ENCODE data around the gene LYRM9.
"Not testable (repeated sequence)": the region's sequence is repeated elsewhere in the genome, so short reads cannot be mapped to it uniquely, and the experiment has no call there.

The LYRM9 gene

GRCh38 chr17:27905447-27906225, 12.5 kb upstream of the LYRM9 start:
- peak; percentile 85 for DNase-seq

- peak; percentile 73 for DNase-seq
Measured at GRCh38 chr17:27904534-27905446, 11.6 kb upstream of the LYRM9 start.

DNA sequence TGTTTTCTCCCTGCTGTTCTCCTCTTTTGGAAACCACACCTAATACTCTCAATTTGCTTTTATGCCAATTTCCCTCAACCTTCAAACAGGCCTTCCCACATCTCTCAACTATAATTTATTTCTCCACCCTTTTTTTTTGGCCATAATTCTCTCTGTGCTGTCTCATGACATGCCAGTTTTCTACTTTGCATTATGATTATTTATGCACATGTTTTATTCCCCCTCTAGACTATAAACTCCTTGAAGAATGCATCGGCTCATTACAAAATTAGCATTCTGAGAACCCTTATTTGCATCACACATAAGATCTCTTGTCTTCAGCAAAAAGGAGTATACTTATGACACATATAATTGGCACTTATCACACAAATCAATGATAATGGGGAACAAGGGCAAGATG, 10.9 kb upstream of the LYRM9 start:
- no peak for DNase-seq

DNA sequence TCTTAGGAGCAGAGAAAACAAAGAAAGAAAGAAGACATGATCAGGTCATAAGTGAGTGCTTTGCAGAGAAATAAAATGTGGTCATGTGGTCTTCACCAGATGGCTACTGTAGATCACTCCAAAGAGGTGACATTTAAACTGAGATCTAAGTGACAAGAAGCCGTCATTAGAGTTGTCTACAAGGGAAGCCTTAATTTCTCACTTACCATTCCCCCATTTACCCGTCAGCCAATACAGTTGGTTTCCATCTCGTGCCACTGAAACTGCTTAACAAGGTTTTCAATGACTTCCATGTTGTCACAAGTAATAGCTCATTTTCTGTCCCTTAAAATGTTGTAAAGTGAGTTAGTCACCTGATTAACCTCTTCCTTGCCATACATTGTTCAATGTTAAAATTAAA, 6.4 kb upstream of the LYRM9 start:
- DNase-seq, result no peak

GRCh38 chr17:27898096-27898495, 4.9 kb upstream of the LYRM9 start:
- DNase-seq, result no peak

- DNase-seq, result no peak
Measured at GRCh38 chr17:27896701-27897100, 3.5 kb upstream of the LYRM9 start.

GRCh38 chr17:27895940-27896535, 2.9 kb upstream of the LYRM9 start:
- DNase-seq, result no peak

DNA sequence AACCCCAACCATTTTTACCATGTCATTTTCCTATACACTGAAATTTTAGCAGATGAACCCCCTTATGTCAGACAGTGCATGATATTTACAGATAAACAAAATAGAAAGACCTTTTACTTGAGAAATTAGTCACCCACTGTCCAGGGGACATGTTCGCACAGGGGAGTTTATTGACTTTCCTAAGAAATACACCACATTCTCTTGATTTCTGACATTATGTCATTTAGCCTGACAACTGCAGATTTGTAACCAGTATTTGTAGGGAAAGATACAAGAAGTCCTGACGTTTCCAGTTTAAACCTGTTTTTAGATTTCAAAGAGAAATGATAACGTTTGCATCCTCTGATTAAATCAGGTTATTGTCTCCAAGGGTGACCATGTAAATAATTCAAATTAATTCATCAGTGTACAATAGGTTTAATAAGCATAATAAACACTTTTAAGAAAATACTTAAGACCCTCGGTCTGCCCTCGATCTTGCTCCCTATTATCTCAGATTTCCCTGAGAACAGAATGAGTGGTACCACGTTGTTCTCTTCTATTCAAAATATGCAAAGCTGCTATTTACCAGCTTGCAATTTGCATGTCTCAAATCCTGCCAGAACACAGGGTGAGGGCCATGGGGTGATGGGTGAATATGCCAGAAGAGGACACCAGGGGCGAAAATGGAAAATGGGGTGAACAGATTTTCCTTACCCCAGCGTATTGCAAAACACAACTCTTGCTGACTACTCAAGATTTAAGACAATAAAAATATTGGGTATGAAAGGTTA, 2.1 kb upstream of the LYRM9 start:
- no peak for DNase-seq

- peak; percentile 32 for DNase-seq
Measured at GRCh38 chr17:27893841-27894503, 807 bp upstream of the LYRM9 start.

DNA sequence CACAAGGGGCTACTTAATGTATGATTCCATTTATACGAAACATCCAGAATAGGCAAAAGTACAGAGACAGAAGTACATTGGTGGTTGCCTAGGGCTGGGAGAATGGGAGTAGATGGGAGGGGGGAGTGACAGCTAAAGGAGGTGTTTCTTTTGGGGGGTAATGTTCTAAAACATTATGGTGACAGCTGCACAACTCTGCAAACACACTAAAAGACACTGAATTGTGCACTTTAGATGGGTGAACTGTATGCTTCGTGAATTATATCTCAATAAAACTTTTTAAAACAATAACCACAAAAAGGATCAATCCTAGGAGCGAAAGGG, 661 bp downstream of the LYRM9 start:
- DNase-seq, result no peak

- no peak for DNase-seq
Measured at GRCh38 chr17:27891841-27892240, 1.3 kb downstream of the LYRM9 start.

GRCh38 chr17:27889711-27890251, 3.4 kb downstream of the LYRM9 start:
- DNase-seq, result no peak

DNA sequence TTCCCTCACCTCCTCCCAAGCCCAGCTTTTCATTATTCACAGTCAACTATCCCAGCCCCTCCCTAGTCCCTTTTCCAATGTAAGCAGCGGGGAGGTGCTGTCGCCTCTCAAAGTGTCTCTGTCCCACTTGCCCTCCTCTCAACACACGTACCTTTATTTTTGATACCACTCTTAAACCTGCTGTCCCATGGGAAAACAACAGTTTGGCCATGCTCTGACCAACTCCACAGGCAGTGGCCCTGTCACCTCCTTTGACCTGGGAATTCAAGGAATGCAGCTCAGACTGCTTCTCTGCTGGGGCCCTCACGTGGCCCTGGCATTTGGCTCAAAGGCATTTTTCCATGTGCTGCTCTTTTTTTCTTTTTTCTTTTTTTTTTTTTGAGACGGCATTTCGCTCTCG, 4.2 kb downstream of the LYRM9 start:
- DNase-seq, result peak; percentile 17

DNA sequence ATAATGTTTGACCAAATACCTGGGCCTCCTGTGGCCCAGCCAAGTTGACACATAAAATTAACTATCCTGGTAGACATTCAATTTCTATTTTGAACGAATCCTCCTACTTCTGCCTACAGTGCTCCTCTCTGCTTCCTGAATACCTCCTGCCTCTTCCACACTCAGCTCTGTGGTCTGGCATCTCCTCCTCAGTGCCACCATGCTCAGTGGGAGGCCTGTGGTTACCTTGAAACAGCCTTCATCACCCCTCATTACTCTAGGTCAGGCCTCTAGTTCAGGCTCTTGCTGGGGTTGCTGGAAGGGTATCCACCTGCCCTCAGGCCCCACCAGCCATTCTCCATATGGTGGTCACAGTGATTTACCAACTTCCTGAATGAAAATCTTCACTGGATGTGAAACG, 5.1 kb downstream of the LYRM9 start:
- DNase-seq, result no peak

DNA sequence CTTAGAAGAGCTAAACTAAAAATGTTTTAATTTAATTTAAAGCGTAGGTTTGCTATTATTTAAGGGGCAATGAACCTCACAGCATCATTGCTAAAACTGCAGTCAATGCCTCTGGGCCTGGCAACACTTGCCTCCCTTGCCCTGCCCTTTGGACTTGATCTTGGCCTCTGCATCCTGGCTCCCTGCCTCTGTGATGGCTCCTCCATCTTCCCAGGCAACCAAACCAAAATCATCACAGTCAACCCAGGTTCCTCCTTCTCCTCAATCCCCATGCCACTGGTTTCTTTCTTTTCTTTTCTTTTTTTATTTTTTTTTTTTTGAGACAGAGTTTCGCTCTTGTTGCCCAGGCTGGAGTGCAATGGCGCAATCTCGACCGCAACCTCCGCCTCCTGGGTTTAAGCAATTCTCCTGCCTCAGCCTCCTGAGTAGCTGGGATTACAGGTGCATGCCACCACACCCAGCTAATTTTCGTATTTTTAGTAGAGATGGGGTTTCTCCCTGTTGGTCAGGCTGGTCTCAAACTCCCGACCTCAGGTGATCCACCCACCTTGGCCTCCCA, 6.7 kb downstream of the LYRM9 start:
- not testable (repeated sequence) for DNase-seq

DNA sequence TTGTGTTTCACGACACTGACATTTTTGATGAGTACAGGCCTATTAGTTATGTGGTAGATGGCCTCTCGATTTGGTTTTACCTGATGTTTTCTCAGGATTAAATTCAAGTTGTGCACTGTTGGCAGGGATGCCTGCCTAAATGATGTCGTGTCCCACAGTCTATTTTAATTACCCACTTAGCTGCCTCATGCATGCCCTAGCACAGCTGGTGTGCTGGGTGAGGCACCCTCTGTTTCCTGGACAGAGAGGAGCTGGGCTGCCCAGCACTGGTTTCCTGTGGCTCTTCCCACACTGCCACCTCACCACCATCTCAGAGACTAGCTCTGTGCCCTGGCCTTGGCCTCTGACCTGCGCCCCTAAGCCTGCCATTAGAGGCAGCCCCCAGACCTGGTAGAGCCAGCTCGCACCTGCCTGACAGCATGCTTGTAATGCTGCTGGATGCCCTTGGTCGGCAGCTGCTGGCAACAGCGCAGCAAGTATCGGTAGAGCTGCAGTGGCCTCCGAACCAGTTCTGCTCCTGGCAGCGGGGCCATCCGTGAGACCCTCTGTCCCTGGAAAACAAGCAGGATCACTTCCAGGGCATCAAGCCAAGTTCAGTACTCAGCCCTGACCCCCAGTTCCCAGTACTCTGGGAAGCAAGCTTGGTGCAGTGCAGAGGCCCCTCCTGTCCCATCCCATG, 10.9 kb downstream of the LYRM9 start:
- no peak for DNase-seq

- DNase-seq, result peak; percentile 78
Measured at GRCh38 chr17:27879987-27880608, 13.1 kb downstream of the LYRM9 start.

GRCh38 chr17:27878776-27879562, 14.2 kb downstream of the LYRM9 start:
- DNase-seq, result no peak

GRCh38 chr17:27873746-27874145, 19.4 kb downstream of the LYRM9 start:
- DNase-seq, result no peak

GRCh38 chr17:27873211-27873610, 20.0 kb downstream of the LYRM9 start:
- DNase-seq, result no peak
